ENCODE results near the gene PNMA6F. TPM values are rescaled to one million over a fixed set of nuclear protein-coding genes. Genes with fewer than 3 reads are reported as not detected.
"Not testable (repeated sequence)": the region's sequence is repeated elsewhere in the genome, so short reads cannot be mapped to it uniquely, and the experiment has no call there.

PNMA6F gene
- polyA plus RNA-seq, 3 donors: not detected

- 62 to 74% (median 73%) methylated on average over 10 to 12 of the region's 12 CpGs for WGBS, 3 donors
- no peak overlapping the region for H3K27ac ChIP-seq (ENCODE audit: low read depth, low read length)
These were observed 14.0 kb downstream of the PNMA6F start for GRCh38 chrX:153307276-153308178.

GRCh38 chrX:153306527-153307115, 14.9 kb downstream of the PNMA6F start:
- H3K27ac ChIP-seq (ENCODE audit: low read depth, low read length): no peak overlapping the region
- 81 to 83% (median 83%) methylated on average over 16 to 17 of the region's 17 CpGs for WGBS, 3 donors

GRCh38 chrX:153305972-153306371, 15.6 kb downstream of the PNMA6F start:
- 85 to 97% (median 97%) methylated on average over 3 of the region's 3 CpGs for WGBS, 3 donors
- no peak overlapping the region for H3K27ac ChIP-seq (ENCODE audit: low read depth, low read length)

GRCh38 chrX:153304988-153305736, 16.4 kb downstream of the PNMA6F start:
- 74 to 84% (median 75%) methylated on average over 9 of the region's 9 CpGs for WGBS, 3 donors

GRCh38 chrX:153303276-153304262, 18.0 kb downstream of the PNMA6F start:
- 53 to 62% (median 58%) methylated on average over 11 to 12 of the region's 12 CpGs for WGBS, 3 donors
- no peak overlapping the region for H3K27ac ChIP-seq (ENCODE audit: low read depth, low read length)

More at GRCh38 chrX:153304988-153305736, 16.4 kb downstream of the PNMA6F start:
- H3K27ac ChIP-seq (ENCODE audit: low read depth, low read length): no peak overlapping the region

- WGBS, 3 donors: 72 to 87% (median 86%) methylated on average over 4 of the region's 4 CpGs
- H3K27ac ChIP-seq (ENCODE audit: low read depth, low read length): no peak overlapping the region
These were observed 18.8 kb downstream of the PNMA6F start for GRCh38 chrX:153302796-153303195.

- 72 to 79% (median 79%) methylated on average over 3 of the region's 3 CpGs for WGBS, 3 donors
- H3K27ac ChIP-seq (ENCODE audit: low read depth, low read length): no peak overlapping the region
These were observed 19.8 kb downstream of the PNMA6F start for GRCh38 chrX:153301746-153302145.

- WGBS, 3 donors: 54 to 75% (median 65%) methylated on average over 5 of the region's 5 CpGs
- H3K27ac ChIP-seq (ENCODE audit: low read depth, low read length): no peak overlapping the region
These were observed 21.7 kb downstream of the PNMA6F start for GRCh38 chrX:153299855-153300254.

- 45 to 82% (median 54%) methylated on average over 1 of the region's 1 CpG for WGBS, 3 donors
- no peak overlapping the region for H3K27ac ChIP-seq (ENCODE audit: low read depth, low read length)
These were observed 24.2 kb downstream of the PNMA6F start for GRCh38 chrX:153297376-153297775.

GRCh38 chrX:153293485-153294071, 28.0 kb downstream of the PNMA6F start:
- WGBS, 3 donors: 62 to 68% (median 62%) methylated on average over 3 of the region's 8 CpGs
- H3K27ac ChIP-seq (ENCODE audit: low read depth, low read length): not testable (repeated sequence)

GRCh38 chrX:153288807-153289206, 32.8 kb downstream of the PNMA6F start:
- no CpG with 5 or more reads among the region's 2 CpGs for WGBS, 3 donors
- H3K27ac ChIP-seq (ENCODE audit: low read depth, low read length): not testable (repeated sequence)

- not testable (repeated sequence) for H3K27ac ChIP-seq (ENCODE audit: low read depth, low read length)
- no CpG with 5 or more reads among the region's 8 CpGs for WGBS, 3 donors
These were observed 35.9 kb downstream of the PNMA6F start for GRCh38 chrX:153285678-153286077.

- 71% methylated on average over 5 of the region's 8 CpGs; no CpG with 5 or more reads in 2 of the 3 donors for WGBS, 3 donors
- not testable (repeated sequence) for H3K27ac ChIP-seq (ENCODE audit: low read depth, low read length)
These were observed 37.6 kb downstream of the PNMA6F start for GRCh38 chrX:153283982-153284381.

GRCh38 chrX:153281784-153282183, 39.8 kb downstream of the PNMA6F start:
- WGBS, 3 donors: no CpG with 5 or more reads among the region's 3 CpGs
- H3K27ac ChIP-seq (ENCODE audit: low read depth, low read length): not testable (repeated sequence)

- no CpG with 5 or more reads among the region's 8 CpGs for WGBS, 3 donors
- H3K27ac ChIP-seq (ENCODE audit: low read depth, low read length): not testable (repeated sequence)
These were observed 42.3 kb downstream of the PNMA6F start for GRCh38 chrX:153279304-153279703.

GRCh38 chrX:153276049-153276448, 45.5 kb downstream of the PNMA6F start:
- not testable (repeated sequence) for H3K27ac ChIP-seq (ENCODE audit: low read depth, low read length)
- WGBS, 3 donors: 88 to 95% (median 89%) methylated on average over 4 to 9 of the region's 14 CpGs

- WGBS, 3 donors: 100% methylated on average over 2 of the region's 16 CpGs; no CpG with 5 or more reads in 2 of the 3 donors
- H3K27ac ChIP-seq (ENCODE audit: low read depth, low read length): not testable (repeated sequence)
These were observed 46.1 kb downstream of the PNMA6F start for GRCh38 chrX:153275418-153275817.
